ENCODE results near the gene NEMP1. TPM values are rescaled to one million over a fixed set of nuclear protein-coding genes. Genes with fewer than 3 reads are reported as not detected.

NEMP1 gene
- total RNA-seq, 1 experiment from 2014 or later = 36.6 TPM

DNA sequence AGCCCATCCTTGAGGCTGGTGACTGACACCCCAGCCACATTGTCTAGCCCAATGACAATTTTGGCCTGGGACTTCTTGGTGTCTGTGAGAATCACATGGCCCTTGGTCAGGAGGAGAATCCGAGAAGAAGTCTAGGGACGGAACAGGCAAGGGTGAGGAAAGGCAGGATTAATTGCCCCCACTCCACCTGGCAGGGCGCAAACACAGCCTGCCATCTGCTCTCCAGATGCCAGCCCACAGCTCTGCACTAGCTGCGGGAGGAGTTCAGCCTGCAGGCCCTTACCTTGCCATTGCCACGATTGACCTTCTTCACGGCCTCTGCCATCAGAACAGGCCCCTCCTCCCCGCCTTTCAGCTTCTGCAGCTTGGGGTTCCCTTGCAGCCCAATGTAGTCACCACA, 49.1 kb downstream of the NEMP1 start:
- Histone ChIP-seq H3K4me3 (no peak overlapping the region), H3K9me2 (ENCODE audit: insufficient read depth) (no peaks in the 10 kb centered on the region), H3K27ac (no peak overlapping the region), H3K4me1 (replicated peaks; ENCODE audit: insufficient read depth) (no peaks in the 10 kb centered on the region), H3K27me3 (ENCODE audit: insufficient read depth, low read depth) (peaks cover 44% of the 10 kb centered on the region), H3F3A (ENCODE audit: insufficient read depth, low read depth) (no peaks in the 10 kb centered on the region), H3K9me3 (ENCODE audit: insufficient read depth, low read depth) (no peaks in the 10 kb centered on the region), H3K79me2 (ENCODE audit: low read depth) (no peaks in the 10 kb centered on the region), H2AFZ (no peak overlapping the region), H3K4me2 (no peak overlapping the region), H4K20me1 (ENCODE audit: insufficient read depth) (no peaks in the 10 kb centered on the region), H3K36me3 (ENCODE audit: low read depth) (no peaks in the 10 kb centered on the region)
- intact Hi-C loops (cut with micrococcal nuclease; ENCODE audit: unreplicated experiment) = no loop called here
- ChIA-PET CTCF (no interaction called here), POLR2A (ENCODE audit: unreplicated experiment) (no interaction called here)
- BruUV-seq (replicated peaks) = no TSS peak
- no peak for DNase-seq
- no peak for TF ChIP-seq CTCF (conservative IDR thresholded peaks at IDR 0.05)
- no peak for TF ChIP-seq EZH2 (IDR thresholded peaks at IDR 0.05; ENCODE audit: low read depth)

GRCh38 chr12:57027805-57028153, 50.8 kb downstream of the NEMP1 start:
- no peaks in the 10 kb centered on the region for H3K9me3 ChIP-seq (ENCODE audit: insufficient read depth, low read depth)
- no peaks in the 10 kb centered on the region for H3K4me1 ChIP-seq (replicated peaks; ENCODE audit: insufficient read depth)
- CTCF ChIA-PET = no interaction called here
- TF ChIP-seq EZH2 (IDR thresholded peaks at IDR 0.05; ENCODE audit: low read depth) (no peak), CTCF (conservative IDR thresholded peaks at IDR 0.05) (no peak)
- H2AFZ ChIP-seq = no peak overlapping the region
- no peaks in the 10 kb centered on the region for H3F3A ChIP-seq (ENCODE audit: insufficient read depth, low read depth)
- no peak overlapping the region for H3K4me3 ChIP-seq
- no peak overlapping the region for H3K27ac ChIP-seq
- POLR2A ChIA-PET (ENCODE audit: unreplicated experiment) = no interaction called here
- H3K9me2 ChIP-seq (ENCODE audit: insufficient read depth) = no peaks in the 10 kb centered on the region
- intact Hi-C loops (cut with micrococcal nuclease; ENCODE audit: unreplicated experiment) = no loop called here
- peaks cover 44% of the 10 kb centered on the region for H3K27me3 ChIP-seq (ENCODE audit: insufficient read depth, low read depth)
- no peak for DNase-seq
- no TSS peak for BruUV-seq (replicated peaks)
- no peaks in the 10 kb centered on the region for H3K79me2 ChIP-seq (ENCODE audit: low read depth)
- no peaks in the 10 kb centered on the region for H3K36me3 ChIP-seq (ENCODE audit: low read depth)
- no peaks in the 10 kb centered on the region for H4K20me1 ChIP-seq (ENCODE audit: insufficient read depth)
- H3K4me2 ChIP-seq = no peak overlapping the region

- no TSS peak for BruUV-seq (replicated peaks)
- Histone ChIP-seq H3K4me2 (no peak overlapping the region), H3K4me3 (no peak overlapping the region), H3K4me1 (replicated peaks; ENCODE audit: insufficient read depth) (no peaks in the 10 kb centered on the region), H2AFZ (no peak overlapping the region), H3K9me2 (ENCODE audit: insufficient read depth) (no peaks in the 10 kb centered on the region), H3K27me3 (ENCODE audit: insufficient read depth, low read depth) (peaks cover 44% of the 10 kb centered on the region), H3F3A (ENCODE audit: insufficient read depth, low read depth) (no peaks in the 10 kb centered on the region), H3K27ac (no peak overlapping the region), H3K36me3 (ENCODE audit: low read depth) (no peaks in the 10 kb centered on the region), H3K9me3 (ENCODE audit: insufficient read depth, low read depth) (no peaks in the 10 kb centered on the region), H4K20me1 (ENCODE audit: insufficient read depth) (no peaks in the 10 kb centered on the region), H3K79me2 (ENCODE audit: low read depth) (no peaks in the 10 kb centered on the region)
- CTCF ChIA-PET = no interaction called here
- TF ChIP-seq CTCF (conservative IDR thresholded peaks at IDR 0.05) (no peak), EZH2 (IDR thresholded peaks at IDR 0.05; ENCODE audit: low read depth) (no peak)
- intact Hi-C loops (cut with micrococcal nuclease; ENCODE audit: unreplicated experiment) = no loop called here
- POLR2A ChIA-PET (ENCODE audit: unreplicated experiment) = no interaction called here
- no peak for DNase-seq
Measured at GRCh38 chr12:57027011-57027804, 51.4 kb downstream of the NEMP1 start.

Data from PC-9 (cell line).